ELR (cell line): ENCODE measurements around the gene OGA.
"Not testable (repeated sequence)": the region's sequence is repeated elsewhere in the genome, so short reads cannot be mapped to it uniquely, and the experiment has no call there.

Experiments used
- DNase-seq: peaks from one replicate; pipeline ENCODE4 v3.0.0-alpha.2; 2015; ENCODE audit warnings: low read depth

The OGA gene

GRCh38 chr10:101797403-101798059 is 20.7 kb downstream of the OGA start:
- DNase-seq = no peak

GRCh38 chr10:101793526-101793925 is 24.7 kb downstream of the OGA start:
- DNase-seq = no peak

- DNase-seq = no peak
These were observed 28.6 kb downstream of the OGA start for GRCh38 chr10:101789686-101790085.

GRCh38 chr10:101789231-101789630 is 29.0 kb downstream of the OGA start:
- DNase-seq = not testable (repeated sequence)

GRCh38 chr10:101785801-101786200 is 32.4 kb downstream of the OGA start:
- no peak for DNase-seq

- DNase-seq = no peak
These were observed 33.7 kb downstream of the OGA start for GRCh38 chr10:101784558-101784957.

- peak; percentile 43 for DNase-seq
These were observed 34.5 kb downstream of the OGA start for GRCh38 chr10:101783736-101784118.

GRCh38 chr10:101782811-101783735 is 35.2 kb downstream of the OGA start, which contains the start of gene NPM3:
Gene NPM3 (minus strand): TSS chr10:101783446. CDS start chr10:101783390, 56 bp downstream.
- DNase-seq = peak; percentile 89

- no peak for DNase-seq
These were observed 36.0 kb downstream of the OGA start for GRCh38 chr10:101781984-101782810.

- no peak for DNase-seq
These were observed 36.6 kb downstream of the OGA start for GRCh38 chr10:101781655-101781983.

- peak; percentile 78 for DNase-seq
These were observed 37.2 kb downstream of the OGA start for GRCh38 chr10:101780818-101781654.

GRCh38 chr10:101780187-101780817 is 37.9 kb downstream of the OGA start:
- DNase-seq = no peak

GRCh38 chr10:101779544-101780186 is 38.6 kb downstream of the OGA start:
- DNase-seq = peak; percentile 73

GRCh38 chr10:101778781-101779543 is 39.3 kb downstream of the OGA start:
- no peak for DNase-seq

- no peak for DNase-seq
These were observed 40.0 kb downstream of the OGA start for GRCh38 chr10:101778151-101778780.

- no peak for DNase-seq
These were observed 40.6 kb downstream of the OGA start for GRCh38 chr10:101777619-101778145.

- no peak for DNase-seq
These were observed 42.0 kb downstream of the OGA start for GRCh38 chr10:101776161-101776817.
